IMR-90 (cell line): ENCODE data around the gene CYYR1. TPM values are rescaled to one million over a fixed set of nuclear protein-coding genes. Genes with fewer than 3 reads are reported as not detected.

Experiments used
- ATAC-seq: fragments of 200-7000 bp; cut with Tn5 transposase; 2 replicates; pipeline ENCODE4 v1.9.1; 2020; ENCODE audit warnings: low read depth, mild to moderate bottlenecking, moderate library complexity
- BruUV-seq: library from RNA; stranded (reverse); fragments of 400-500 nt; replicated peaks from 2 replicates; lab custom pipeline; 2021; lab: Mats Ljungman, UMichigan
- CTCF ChIA-PET: fragments of 300-600 bp; formaldehyde crosslinking; extraction: SDS; loops from one replicate; lab custom pipeline; 2021; ENCODE audit warnings: antibody characterized with exemption; lab: Yijun Ruan, JAX
- POLR2A ChIA-PET: fragments of 300-600 bp; sonication (Branson Sonifier 250); formaldehyde crosslinking; loops from one replicate; lab custom pipeline; 2022; ENCODE audit warnings: antibody characterized with exemption; ENCODE audit not compliant: unreplicated experiment; lab: Charles Lee
- DNase-seq: peaks from one replicate; pipeline ENCODE4 v3.0.0; 2013
- H2AFZ ChIP-seq: replicated peaks from 2 replicates; pipeline ENCODE3; 2013; ENCODE audit warnings: low read length, mild to moderate bottlenecking; ENCODE audit not compliant: poor library complexity
- H2AK5ac ChIP-seq: 2 replicates; pipeline ENCODE4 v1.6.1; 2013; ENCODE audit warnings: low read depth, low read length, inconsistent platforms
- H2AK9ac ChIP-seq: replicated peaks from 2 replicates; pipeline ENCODE3; 2013; ENCODE audit warnings: mild to moderate bottlenecking, low read depth, low read length, moderate library complexity; ENCODE audit not compliant: poor library complexity
- H2BK120ac ChIP-seq: 2 replicates; pipeline ENCODE4 v1.6.1; 2013; ENCODE audit warnings: low read depth, low read length, inconsistent platforms
- H2BK15ac ChIP-seq: 3 replicates; pipeline ENCODE4 v1.6.1; 2013; ENCODE audit warnings: low read depth, low read length, inconsistent platforms
- H2BK20ac ChIP-seq: 2 replicates; pipeline ENCODE4 v1.6.1; 2013; ENCODE audit warnings: low read depth, mild to moderate bottlenecking, inconsistent platforms, low read length, moderate library complexity
- H2BK5ac ChIP-seq: 2 replicates; pipeline ENCODE4 v1.6.1; 2013; ENCODE audit warnings: mild to moderate bottlenecking, low read depth, low read length, inconsistent platforms; ENCODE audit not compliant: poor library complexity, severe bottlenecking
- H3K14ac ChIP-seq: replicated peaks from 2 replicates; pipeline ENCODE4 v1.6.1; 2013; ENCODE audit warnings: low read depth, low read length, inconsistent platforms
- H3K18ac ChIP-seq: 2 replicates; pipeline ENCODE4 v1.6.1; 2013; ENCODE audit warnings: low read depth, low read length, control low read depth
- H3K23ac ChIP-seq: 2 replicates; pipeline ENCODE4 v1.6.1; 2013; ENCODE audit warnings: low read depth, low read length, inconsistent platforms
- H3K27ac ChIP-seq: 2 replicates; pipeline ENCODE4 v1.5.1; 2013; ENCODE audit warnings: mild to moderate bottlenecking, control low read depth, low read length; ENCODE audit not compliant: insufficient read depth
- H3K27me3 ChIP-seq: 2 replicates; pipeline ENCODE4 v1.6.1; 2013; ENCODE audit warnings: low read length; ENCODE audit not compliant: control insufficient read depth, insufficient read depth
- H3K36me3 ChIP-seq: 2 replicates; pipeline ENCODE4 v1.6.1; 2013; ENCODE audit warnings: low read length, mixed read lengths; ENCODE audit not compliant: control insufficient read depth, insufficient read depth
- H3K4ac ChIP-seq: 2 replicates; pipeline ENCODE4 v1.6.1; 2013; ENCODE audit warnings: low read depth, low read length, inconsistent platforms
- H3K4me1 ChIP-seq: 2 replicates; pipeline ENCODE4 v1.6.1; 2013; ENCODE audit warnings: low read length, mixed read lengths; ENCODE audit not compliant: control insufficient read depth, insufficient read depth
- H3K4me2 ChIP-seq: 2 replicates; pipeline ENCODE4 v1.6.1; 2013; ENCODE audit warnings: low read depth, mild to moderate bottlenecking, control low read depth, low read length, moderate library complexity
- H3K4me3 ChIP-seq: 2 replicates; pipeline ENCODE4 v1.5.1; 2013; ENCODE audit warnings: low read depth, mild to moderate bottlenecking, control low read depth, low read length, moderate library complexity; ENCODE audit not compliant: insufficient read depth
- H3K56ac ChIP-seq: 2 replicates; pipeline ENCODE4 v1.6.1; 2013; ENCODE audit warnings: low read length, inconsistent platforms; ENCODE audit not compliant: insufficient read depth; ENCODE audit errors: extremely low read depth
- H3K79me1 ChIP-seq, 2 experiments: 2 replicates each; pipeline ENCODE4 v1.6.1; 2013; ENCODE audit warnings: low read length in 2 of 2, inconsistent platforms in 1 of 2, low read depth in 1 of 2
- H3K9ac ChIP-seq: 2 replicates; pipeline ENCODE4 v1.6.1; 2013; ENCODE audit warnings: low read depth, low read length, control low read depth
- H3K9me1 ChIP-seq: 2 replicates; pipeline ENCODE4 v1.6.1; 2013; ENCODE audit warnings: low read length, inconsistent platforms; ENCODE audit not compliant: insufficient read depth
- H3K9me3 ChIP-seq: 2 replicates; pipeline ENCODE4 v1.6.1; 2013; ENCODE audit warnings: low read length; ENCODE audit not compliant: control insufficient read depth, insufficient read depth
- H4K20me1 ChIP-seq: 2 replicates; pipeline ENCODE4 v1.6.1; 2013; ENCODE audit warnings: low read length, inconsistent platforms; ENCODE audit not compliant: insufficient read depth
- H4K5ac ChIP-seq: 2 replicates; pipeline ENCODE4 v1.6.1; 2013; ENCODE audit warnings: mild to moderate bottlenecking, low read depth, low read length, control low read depth
- H4K8ac ChIP-seq, 2 experiments: 2 replicates each; pipeline ENCODE4 v1.6.1; 2013; ENCODE audit warnings: low read depth in 2 of 2, low read length in 2 of 2, control low read depth in 1 of 2, inconsistent platforms in 1 of 2
- H4K91ac ChIP-seq: 2 replicates; pipeline ENCODE4 v1.6.1; 2013; ENCODE audit warnings: low read depth, low read length, inconsistent platforms; ENCODE audit not compliant: insufficient read depth
- BHLHE40 ChIP-seq: fragments of 150-350 bp; IDR thresholded peaks from 2 replicates; pipeline ENCODE4 v1.6.1; 2016; ENCODE audit warnings: mild to moderate bottlenecking, low read depth, low read length
- CEBPB ChIP-seq: IDR thresholded peaks from 2 replicates; pipeline ENCODE4 v1.6.1; 2012; ENCODE audit warnings: low read depth, low read length, improper control_type of control experiment
- CHD1 ChIP-seq: IDR thresholded peaks from 2 replicates; pipeline ENCODE4 v1.6.1; 2012; ENCODE audit warnings: low read depth, low read length, improper control_type of control experiment
- FOS ChIP-seq: fragments of 150-350 bp; IDR thresholded peaks from 2 replicates; pipeline ENCODE4 v1.6.1; 2016; ENCODE audit warnings: low read depth, low read length
- MAFK ChIP-seq: IDR thresholded peaks from 2 replicates; pipeline ENCODE4 v1.6.1; 2012; ENCODE audit warnings: low read depth, low read length, improper control_type of control experiment
- MAZ ChIP-seq: IDR thresholded peaks from 2 replicates; pipeline ENCODE4 v1.6.1; 2012; ENCODE audit warnings: low read depth, mild to moderate bottlenecking, low read length, improper control_type of control experiment, moderate library complexity, borderline replicate concordance
- MXI1 ChIP-seq: IDR thresholded peaks from 2 replicates; pipeline ENCODE4 v1.6.1; 2012; ENCODE audit warnings: low read depth, mild to moderate bottlenecking, low read length, moderate library complexity, borderline replicate concordance
- NFE2L2 ChIP-seq: fragments of 150-350 bp; IDR thresholded peaks from 2 replicates; pipeline ENCODE4 v1.6.1; 2016; ENCODE audit warnings: low read depth, mild to moderate bottlenecking, low read length
- POLR2A ChIP-seq: IDR thresholded peaks from 2 replicates; pipeline ENCODE4 v1.6.1; 2012; ENCODE audit warnings: mild to moderate bottlenecking, low read depth, low read length
- RAD21 ChIP-seq: IDR thresholded peaks from 2 replicates; pipeline ENCODE4 v1.6.1; 2012; ENCODE audit warnings: low read length, improper control_type of control experiment
- RCOR1 ChIP-seq: IDR thresholded peaks from 2 replicates; pipeline ENCODE4 v1.6.1; 2012; ENCODE audit warnings: mild to moderate bottlenecking, low read length, improper control_type of control experiment; ENCODE audit not compliant: insufficient replicate concordance
- RFX5 ChIP-seq: IDR thresholded peaks from 2 replicates; pipeline ENCODE4 v1.8.0; 2012; ENCODE audit warnings: low read depth, mild to moderate bottlenecking, low read length, moderate library complexity
- SMC3 ChIP-seq: fragments of 150-350 bp; IDR thresholded peaks from 2 replicates; pipeline ENCODE4 v1.6.1; 2016; ENCODE audit warnings: low read depth, mild to moderate bottlenecking, antibody characterized with exemption, low read length, moderate library complexity
- WGBS, 2 experiments: methylation state at CpG; one replicate each; pipeline versions ENCODE4 v1.1.5 to v1.1.7; 2013; ENCODE audit warnings: missing lambda C conversion rate in 2 of 2; ENCODE audit not compliant: insufficient read length in 1 of 2; ENCODE audit errors: extremely low coverage in 2 of 2; 5-methylcytosine and 5-hydroxymethylcytosine counted together
- dilution Hi-C: fragments of 300-500 bp; cut with HindIII; formaldehyde crosslinking; loops from one replicate; pipeline ENCODE4 v1.14.3; 2018; ENCODE audit warnings: low sequenced_read_pairs; ENCODE audit not compliant: unreplicated experiment
- in situ Hi-C: fragments of 300-500 bp; cut with MboI; formaldehyde crosslinking; loops from 3 replicates; pipeline ENCODE4 v1.14.3; 2019; ENCODE audit warnings: low sequenced_read_pairs, inconsistent platforms, mixed read lengths
- intact Hi-C: fragments of 100-400 bp; cut with micrococcal nuclease; formaldehyde crosslinking; loops from 2 replicates; pipeline ENCODE4 v1.10.0; 2022
- polyA plus RNA-seq, 3 experiments: library from polyadenylated mRNA; depleted of rRNA; stranded (reverse); fragments of >200 nt; gene quantifications; 2 replicates each; pipeline ENCODE4 v1.2.3, GENCODE V29; 2012; ENCODE audit warnings: low replicate concordance in 1 of 3
- total RNA-seq: library from RNA; depleted of rRNA; stranded (reverse); fragments of >200 nt; gene quantifications from 2 replicates; pipeline ENCODE4 v1.2.3, GENCODE V29; 2012
- TF ChIP-seq, protein P1 (sequence below): fragments of 150-350 bp; IDR thresholded peaks from 2 replicates; pipeline ENCODE4 v1.6.1; 2017; ENCODE audit warnings: mild to moderate bottlenecking, antibody characterized with exemption, low read length, low read depth
- TF ChIP-seq, protein P2 (sequence below): fragments of 150-350 bp; IDR thresholded peaks from 2 replicates; pipeline ENCODE4 v1.6.1; 2016; ENCODE audit warnings: low read depth, mild to moderate bottlenecking, low read length, moderate library complexity, borderline replicate concordance
- TF ChIP-seq, protein P3 (sequence below): conservative IDR thresholded peaks from 2 replicates; pipeline ENCODE4 v1.5.1; 2012; ENCODE audit warnings: mild to moderate bottlenecking, low read depth, low read length, improper control_type of control experiment

CYYR1 gene
- total and polyA plus RNA-seq, 2 of the 4 experiments (the other 2 are of a cell fraction): not detected

DNA sequence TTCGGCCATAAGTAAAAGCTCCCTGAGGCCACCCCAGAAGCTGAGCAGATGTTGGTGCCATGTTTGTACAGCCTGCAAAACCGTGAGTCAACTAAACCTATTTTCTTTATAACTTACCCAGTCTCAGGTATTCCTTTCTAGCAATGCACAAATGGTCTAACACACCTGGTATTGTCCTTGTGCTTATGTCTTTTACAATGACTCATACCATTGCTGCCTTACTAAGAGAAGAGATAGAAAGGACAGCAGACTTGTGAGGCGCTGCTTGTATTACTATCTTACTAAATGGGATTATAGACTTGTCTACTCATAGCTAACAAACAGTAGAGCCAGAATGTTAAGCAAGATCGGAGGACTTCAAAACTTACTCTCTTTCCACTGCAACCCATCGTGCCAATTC is 18.5 kb upstream of the CYYR1 start:
- H3K18ac ChIP-seq: no peak overlapping the region
- no peak overlapping the region for H4K5ac ChIP-seq
- POLR2A ChIA-PET: no interaction called here
- H3K4ac ChIP-seq: no peak overlapping the region
- no peak overlapping the region for H4K91ac ChIP-seq
- H2AFZ ChIP-seq: no peak overlapping the region
- H3K56ac ChIP-seq: no peak overlapping the region
- no CpG with 5 or more reads among the region's 5 CpGs for WGBS, 2 experiments
- no peak overlapping the region for H3K4me2 ChIP-seq
- no peak overlapping the region for H2BK15ac ChIP-seq
- H3K9me3 ChIP-seq: no peaks in the 10 kb centered on the region
- H4K8ac ChIP-seq: no peak overlapping the region
- H3K27ac ChIP-seq: no peak overlapping the region
- H3K27me3 ChIP-seq: no peaks in the 10 kb centered on the region
- no TSS peak for BruUV-seq
- intact Hi-C loops: no loop called here
- H2AK5ac ChIP-seq: no peak overlapping the region
- H2AK9ac ChIP-seq: no peak overlapping the region
- H3K9me1 ChIP-seq: no peaks in the 10 kb centered on the region
- no peak overlapping the region for H3K9ac ChIP-seq
- H3K79me1 ChIP-seq: no peaks in the 10 kb centered on the region
- in situ Hi-C loops: no loop called here
- DNase-seq: no peak
- H3K4me1 ChIP-seq: no peaks in the 10 kb centered on the region
- no peak for TF ChIP-seq CHD1
- TF ChIP-seq NFE2L2: no peak
- no peak for TF ChIP-seq RFX5
- TF ChIP-seq POLR2A: no peak
- no peak for TF ChIP-seq RCOR1
- TF ChIP-seq, protein P1, sequence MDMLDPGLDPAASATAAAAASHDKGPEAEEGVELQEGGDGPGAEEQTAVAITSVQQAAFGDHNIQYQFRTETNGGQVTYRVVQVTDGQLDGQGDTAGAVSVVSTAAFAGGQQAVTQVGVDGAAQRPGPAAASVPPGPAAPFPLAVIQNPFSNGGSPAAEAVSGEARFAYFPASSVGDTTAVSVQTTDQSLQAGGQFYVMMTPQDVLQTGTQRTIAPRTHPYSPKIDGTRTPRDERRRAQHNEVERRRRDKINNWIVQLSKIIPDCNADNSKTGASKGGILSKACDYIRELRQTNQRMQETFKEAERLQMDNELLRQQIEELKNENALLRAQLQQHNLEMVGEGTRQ: no peak
- TF ChIP-seq MAZ: no peak
- TF ChIP-seq RAD21: no peak
- TF ChIP-seq CEBPB: no peak
- TF ChIP-seq, protein P2, sequence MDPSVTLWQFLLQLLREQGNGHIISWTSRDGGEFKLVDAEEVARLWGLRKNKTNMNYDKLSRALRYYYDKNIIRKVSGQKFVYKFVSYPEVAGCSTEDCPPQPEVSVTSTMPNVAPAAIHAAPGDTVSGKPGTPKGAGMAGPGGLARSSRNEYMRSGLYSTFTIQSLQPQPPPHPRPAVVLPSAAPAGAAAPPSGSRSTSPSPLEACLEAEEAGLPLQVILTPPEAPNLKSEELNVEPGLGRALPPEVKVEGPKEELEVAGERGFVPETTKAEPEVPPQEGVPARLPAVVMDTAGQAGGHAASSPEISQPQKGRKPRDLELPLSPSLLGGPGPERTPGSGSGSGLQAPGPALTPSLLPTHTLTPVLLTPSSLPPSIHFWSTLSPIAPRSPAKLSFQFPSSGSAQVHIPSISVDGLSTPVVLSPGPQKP: no peak
- TF ChIP-seq, protein P3, sequence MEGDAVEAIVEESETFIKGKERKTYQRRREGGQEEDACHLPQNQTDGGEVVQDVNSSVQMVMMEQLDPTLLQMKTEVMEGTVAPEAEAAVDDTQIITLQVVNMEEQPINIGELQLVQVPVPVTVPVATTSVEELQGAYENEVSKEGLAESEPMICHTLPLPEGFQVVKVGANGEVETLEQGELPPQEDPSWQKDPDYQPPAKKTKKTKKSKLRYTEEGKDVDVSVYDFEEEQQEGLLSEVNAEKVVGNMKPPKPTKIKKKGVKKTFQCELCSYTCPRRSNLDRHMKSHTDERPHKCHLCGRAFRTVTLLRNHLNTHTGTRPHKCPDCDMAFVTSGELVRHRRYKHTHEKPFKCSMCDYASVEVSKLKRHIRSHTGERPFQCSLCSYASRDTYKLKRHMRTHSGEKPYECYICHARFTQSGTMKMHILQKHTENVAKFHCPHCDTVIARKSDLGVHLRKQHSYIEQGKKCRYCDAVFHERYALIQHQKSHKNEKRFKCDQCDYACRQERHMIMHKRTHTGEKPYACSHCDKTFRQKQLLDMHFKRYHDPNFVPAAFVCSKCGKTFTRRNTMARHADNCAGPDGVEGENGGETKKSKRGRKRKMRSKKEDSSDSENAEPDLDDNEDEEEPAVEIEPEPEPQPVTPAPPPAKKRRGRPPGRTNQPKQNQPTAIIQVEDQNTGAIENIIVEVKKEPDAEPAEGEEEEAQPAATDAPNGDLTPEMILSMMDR: no peak
- TF ChIP-seq BHLHE40: no peak
- TF ChIP-seq MAFK: no peak
- TF ChIP-seq SMC3: no peak
- TF ChIP-seq MXI1: no peak
- TF ChIP-seq FOS: no peak
- H3K4me3 ChIP-seq: no peak overlapping the region
- no peaks in the 10 kb centered on the region for H3K36me3 ChIP-seq
- CTCF ChIA-PET: no interaction called here
- no peak overlapping the region for H3K23ac ChIP-seq
- H2BK120ac ChIP-seq: no peak overlapping the region
- no peak overlapping the region for H3K14ac ChIP-seq
- no peak overlapping the region for H2BK20ac ChIP-seq
- H2BK5ac ChIP-seq: no peak overlapping the region
- dilution Hi-C loops: no loop called here
- no peak for ATAC-seq
- no peaks in the 10 kb centered on the region for H4K20me1 ChIP-seq
